Measurements from ENCODE around the gene ZWILCH. TPM values are rescaled to one million over a fixed set of nuclear protein-coding genes. Genes with fewer than 3 reads are reported as not detected.

ZWILCH gene
- total and polyA plus RNA-seq, 2 donors (not counting 1 experiment from before 2014, with no cell fraction given), result 14.5 to 25.4 TPM

- no peak for TF ChIP-seq CTCF (conservative IDR thresholded peaks at IDR 0.05 in 1 of 2, IDR thresholded peaks at IDR 0.05 in 1 of 2; ENCODE audit: low read depth in 1 of 2, low read length in 2 of 2)
- no peak for TF ChIP-seq EZH2 (IDR thresholded peaks at IDR 0.05; ENCODE audit: low read length, missing control alignments)
- Histone ChIP-seq H3K36me3 (ENCODE audit: control insufficient read depth, insufficient read depth, low read length) (peaks cover 11% of the 10 kb centered on the region), H3K79me2 (ENCODE audit: control insufficient read depth, insufficient read depth, low read length) (no peaks in the 10 kb centered on the region), H3K9me3 (ENCODE audit: control insufficient read depth, insufficient read depth, low read depth, low read length) (no peaks in the 10 kb centered on the region), H3K4me3 (replicated peaks in 1 of 4; ENCODE audit: control extremely low read depth in 1 of 4, insufficient read depth in 1 of 4, low read depth in 3 of 4, low read length in 4 of 4) (no peak overlapping the region), H3K9ac (ENCODE audit: insufficient read depth, low read length) (no peak overlapping the region), H3K4me1 (ENCODE audit: control insufficient read depth, extremely low read depth, insufficient read depth, low read length) (no peaks in the 10 kb centered on the region), H3K27ac (ENCODE audit: insufficient read depth, low read length) (no peak overlapping the region), H3K27me3 (ENCODE audit: control insufficient read depth, insufficient read depth, low read length) (no peaks in the 10 kb centered on the region), H3K4me2 (ENCODE audit: extremely low read depth, insufficient read depth, low read length) (no peak overlapping the region), H4K20me1 (ENCODE audit: control insufficient read depth, extremely low read depth, insufficient read depth, low read length) (no peaks in the 10 kb centered on the region), H2AFZ (ENCODE audit: low read length) (no peak overlapping the region)
- peak in 1 of 2 donors; percentile 17 for DNase-seq (ENCODE audit: low read depth in 2 of 2)
Measured at GRCh38 chr15:66489179-66489791, 15.8 kb upstream of the ZWILCH start.

GRCh38 chr15:66491846-66492245 is 13.3 kb upstream of the ZWILCH start:
- TF ChIP-seq EZH2 (IDR thresholded peaks at IDR 0.05; ENCODE audit: low read length, missing control alignments) (no peak), CTCF (conservative IDR thresholded peaks at IDR 0.05 in 1 of 2, IDR thresholded peaks at IDR 0.05 in 1 of 2; ENCODE audit: low read depth in 1 of 2, low read length in 2 of 2) (no peak)
- DNase-seq (ENCODE audit: low read depth in 2 of 2), result no peak
- H4K20me1 ChIP-seq (ENCODE audit: control insufficient read depth, extremely low read depth, insufficient read depth, low read length), result no peaks in the 10 kb centered on the region
- peaks cover 12% of the 10 kb centered on the region for H3K36me3 ChIP-seq (ENCODE audit: control insufficient read depth, insufficient read depth, low read length)
- no peak overlapping the region for H3K9ac ChIP-seq (ENCODE audit: insufficient read depth, low read length)
- H3K4me2 ChIP-seq (ENCODE audit: extremely low read depth, insufficient read depth, low read length), result no peak overlapping the region
- H3K27ac ChIP-seq (ENCODE audit: insufficient read depth, low read length), result no peak overlapping the region
- H3K79me2 ChIP-seq (ENCODE audit: control insufficient read depth, insufficient read depth, low read length), result peaks cover 3% of the 10 kb centered on the region
- H2AFZ ChIP-seq (ENCODE audit: low read length), result no peak overlapping the region
- no peaks in the 10 kb centered on the region for H3K9me3 ChIP-seq (ENCODE audit: control insufficient read depth, insufficient read depth, low read depth, low read length)
- H3K4me3 ChIP-seq (replicated peaks in 1 of 4; ENCODE audit: control extremely low read depth in 1 of 4, insufficient read depth in 1 of 4, low read depth in 3 of 4, low read length in 4 of 4), result no peak overlapping the region
- H3K4me1 ChIP-seq (ENCODE audit: control insufficient read depth, extremely low read depth, insufficient read depth, low read length), result peaks cover 1% of the 10 kb centered on the region
- no peaks in the 10 kb centered on the region for H3K27me3 ChIP-seq (ENCODE audit: control insufficient read depth, insufficient read depth, low read length)

- H3K9ac ChIP-seq (ENCODE audit: insufficient read depth, low read length), result no peak overlapping the region
- no peaks in the 10 kb centered on the region for H3K9me3 ChIP-seq (ENCODE audit: control insufficient read depth, insufficient read depth, low read depth, low read length)
- H3K36me3 ChIP-seq (ENCODE audit: control insufficient read depth, insufficient read depth, low read length), result peaks cover 14% of the 10 kb centered on the region
- H3K27ac ChIP-seq (ENCODE audit: insufficient read depth, low read length), result no peak overlapping the region
- peaks cover 8% of the 10 kb centered on the region for H3K79me2 ChIP-seq (ENCODE audit: control insufficient read depth, insufficient read depth, low read length)
- no peak overlapping the region for H3K4me2 ChIP-seq (ENCODE audit: extremely low read depth, insufficient read depth, low read length)
- no peak overlapping the region for H2AFZ ChIP-seq (ENCODE audit: low read length)
- peaks cover 2% of the 10 kb centered on the region for H3K4me1 ChIP-seq (ENCODE audit: control insufficient read depth, extremely low read depth, insufficient read depth, low read length)
- no peak for TF ChIP-seq CTCF (conservative IDR thresholded peaks at IDR 0.05 in 1 of 2, IDR thresholded peaks at IDR 0.05 in 1 of 2; ENCODE audit: low read depth in 1 of 2, low read length in 2 of 2)
- no peak for TF ChIP-seq EZH2 (IDR thresholded peaks at IDR 0.05; ENCODE audit: low read length, missing control alignments)
- DNase-seq (ENCODE audit: low read depth in 2 of 2), result no peak
- H4K20me1 ChIP-seq (ENCODE audit: control insufficient read depth, extremely low read depth, insufficient read depth, low read length), result no peaks in the 10 kb centered on the region
- no peak overlapping the region for H3K4me3 ChIP-seq (replicated peaks in 1 of 4; ENCODE audit: control extremely low read depth in 1 of 4, insufficient read depth in 1 of 4, low read depth in 3 of 4, low read length in 4 of 4)
- no peaks in the 10 kb centered on the region for H3K27me3 ChIP-seq (ENCODE audit: control insufficient read depth, insufficient read depth, low read length)
Measured at GRCh38 chr15:66494262-66494661, 10.9 kb upstream of the ZWILCH start.
